ENCODE results near the gene FBXW4.

FBXW4 gene

DNA sequence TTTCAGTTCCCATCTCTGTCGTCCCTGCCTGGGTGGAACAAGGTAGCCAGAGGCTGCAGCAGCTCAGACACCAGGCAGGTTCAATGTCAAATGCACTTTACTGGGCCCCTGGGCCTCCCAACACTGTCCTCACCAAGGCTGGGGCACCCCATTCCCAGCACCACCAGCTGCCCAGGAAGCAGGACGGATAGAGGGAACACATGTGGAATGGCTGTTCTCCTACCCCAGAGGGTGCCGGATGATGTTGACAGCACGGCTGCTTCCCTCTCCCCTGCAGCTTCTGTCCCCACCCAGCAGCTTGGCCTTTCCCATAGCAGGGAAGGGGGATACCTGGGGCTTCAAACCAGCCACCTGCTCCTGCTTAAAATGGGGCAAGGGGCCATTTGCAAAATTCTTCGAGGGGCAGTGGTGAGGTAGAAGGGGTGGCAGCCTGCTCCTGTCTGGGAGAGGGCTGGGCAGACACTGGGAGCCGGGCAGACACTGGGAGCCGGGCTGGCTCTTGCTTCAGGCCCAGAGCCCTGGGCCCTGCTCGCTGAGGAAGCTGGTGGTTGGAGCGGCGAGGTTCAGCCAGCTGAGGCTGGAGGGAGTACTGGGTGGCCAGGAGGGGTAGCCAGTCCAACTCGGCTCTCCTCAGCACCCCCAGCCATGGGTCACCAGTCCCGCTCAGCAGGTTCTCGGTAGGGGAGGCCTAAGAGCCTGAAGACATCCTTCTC lies 116.0 kb downstream of the FBXW4 start:
- DNase-seq, result no peak

DNA sequence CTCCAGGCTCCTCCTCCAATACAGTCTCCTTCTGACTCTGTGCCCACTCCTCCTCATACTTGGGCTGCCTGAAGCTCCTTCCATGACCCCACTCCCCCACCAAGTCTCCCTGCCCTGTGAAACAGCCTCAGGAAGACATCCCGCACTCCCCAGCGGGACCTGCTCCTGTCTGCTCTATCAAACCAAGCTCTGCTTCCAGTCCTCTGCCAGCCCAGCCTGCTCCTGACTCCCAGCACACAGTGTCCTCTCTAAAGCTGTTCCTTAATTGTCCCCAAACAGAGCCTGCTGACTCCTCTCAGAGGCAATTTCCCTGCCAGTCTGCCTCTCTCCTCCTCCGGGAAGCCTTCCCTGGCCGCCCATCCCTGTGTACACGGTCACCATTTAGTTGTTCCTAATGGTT lies 116.8 kb downstream of the FBXW4 start:
- no peak for DNase-seq

DNA sequence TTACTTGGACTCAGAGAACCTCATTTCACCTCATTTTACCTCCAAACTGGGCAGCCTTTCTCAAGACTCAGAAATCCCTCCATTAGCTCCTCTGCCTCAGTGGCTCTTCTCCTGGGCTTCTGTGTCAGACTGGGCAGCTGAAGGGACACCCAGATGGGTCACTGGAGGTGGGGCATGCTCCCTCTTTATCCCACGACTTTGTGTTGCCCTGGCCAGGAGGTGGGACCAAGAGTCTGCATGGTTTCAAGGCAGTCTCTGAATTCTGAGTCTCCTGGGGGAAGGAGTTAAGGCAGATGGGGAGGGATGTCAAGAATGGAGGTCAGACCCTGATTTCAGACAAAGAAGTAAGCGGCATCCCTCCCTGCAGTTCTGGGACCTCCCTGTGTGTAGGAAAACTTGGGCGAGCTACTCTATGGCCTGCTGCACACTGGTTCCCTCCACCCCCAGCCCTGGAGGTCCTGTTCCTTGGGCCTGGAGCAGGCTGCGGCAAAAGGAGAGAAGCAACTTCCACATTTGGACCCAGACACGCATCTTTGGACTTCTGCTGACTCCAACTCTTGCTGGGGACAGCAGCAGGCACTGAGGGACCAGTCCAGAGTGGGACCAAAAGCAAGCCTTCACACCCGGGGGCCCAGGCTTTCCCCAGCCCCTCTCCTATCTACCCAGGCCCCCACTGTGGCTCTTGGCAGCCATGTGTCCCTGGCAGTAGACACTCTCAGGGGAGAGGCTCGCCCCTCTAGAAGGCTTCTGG lies 117.7 kb downstream of the FBXW4 start:
- DNase-seq, result no peak

DNA sequence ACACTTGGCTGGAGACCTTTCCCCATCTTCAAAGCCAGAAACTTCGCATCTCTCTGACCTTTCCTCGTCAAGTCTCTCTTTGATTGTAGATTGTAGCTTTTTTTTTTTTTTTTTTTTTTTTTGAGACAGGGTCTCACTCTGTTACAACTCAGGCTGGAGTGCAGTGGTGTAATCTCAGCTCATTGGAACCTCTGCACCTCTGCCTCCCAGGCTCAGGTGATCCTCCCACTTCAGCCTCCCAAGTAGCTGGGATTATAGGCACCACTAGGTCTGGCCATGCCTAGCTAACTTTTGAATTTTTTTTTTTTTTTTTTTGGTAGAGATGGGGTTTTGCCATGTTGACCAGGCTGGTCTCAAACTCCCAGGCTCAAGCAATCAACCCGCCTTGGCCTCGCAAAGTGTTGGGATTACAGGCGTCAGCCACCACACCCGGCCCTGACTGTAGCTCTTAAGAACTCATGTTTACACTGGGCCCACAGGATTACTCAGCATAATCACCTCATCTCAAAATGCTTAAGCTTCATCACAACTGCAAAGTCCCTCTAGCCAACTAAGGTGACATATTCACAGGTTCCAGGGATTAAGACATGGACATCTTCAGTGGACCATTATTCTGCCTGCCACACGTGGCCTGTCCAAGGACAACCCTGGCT lies 118.6 kb downstream of the FBXW4 start:
- no peak for DNase-seq

DNA sequence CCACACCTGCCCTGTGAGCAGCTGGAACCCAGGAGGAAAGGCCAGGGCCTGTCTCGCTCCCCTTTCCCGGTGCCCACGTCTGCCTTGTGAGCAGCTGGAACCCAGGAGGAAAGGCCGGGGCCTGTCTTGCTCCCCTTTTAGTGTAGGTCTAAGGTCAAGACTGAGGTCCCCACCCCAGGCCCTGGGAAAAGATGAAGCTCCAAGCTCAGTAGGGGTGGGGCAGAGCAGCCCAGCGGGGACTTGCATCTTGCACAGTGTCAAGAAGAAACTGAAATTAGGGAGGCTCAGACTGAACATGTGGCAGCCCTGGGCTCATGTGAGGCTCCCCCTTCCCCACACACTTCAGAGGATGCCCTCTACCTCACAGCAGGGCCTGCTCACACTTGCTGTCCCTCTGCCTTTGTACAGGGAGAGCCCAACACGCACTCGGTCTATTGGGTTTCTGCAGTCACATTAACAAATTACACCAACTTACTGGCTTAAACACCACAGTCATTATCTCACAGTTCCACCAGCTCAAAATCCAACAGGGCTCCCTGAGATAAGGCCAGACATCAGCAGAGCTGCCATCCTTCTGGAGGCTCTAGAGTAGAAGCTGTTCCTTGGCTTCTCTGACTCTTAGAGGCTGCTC lies 119.3 kb downstream of the FBXW4 start:
- DNase-seq, result no peak

DNA sequence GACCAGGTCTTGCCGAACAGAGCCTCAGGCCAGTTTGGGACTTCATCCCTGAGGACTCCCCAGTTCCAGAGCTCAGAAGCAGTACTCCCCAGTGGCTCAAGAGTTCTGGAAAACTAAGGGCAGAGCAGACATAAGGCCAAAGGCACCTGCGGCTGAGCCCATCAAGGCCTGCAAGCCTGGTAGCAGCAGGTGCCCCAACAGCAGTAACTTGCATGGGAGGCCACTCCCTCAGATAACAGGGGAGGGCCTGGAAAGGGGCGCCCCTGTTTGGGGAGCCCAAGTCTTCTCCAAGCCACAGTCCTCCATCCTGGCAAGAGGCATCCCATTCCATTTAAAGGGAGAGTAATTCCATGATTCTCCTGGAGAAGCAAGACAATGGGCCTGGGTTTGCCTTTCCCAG lies 119.9 kb downstream of the FBXW4 start:
- DNase-seq, result no peak

DNA sequence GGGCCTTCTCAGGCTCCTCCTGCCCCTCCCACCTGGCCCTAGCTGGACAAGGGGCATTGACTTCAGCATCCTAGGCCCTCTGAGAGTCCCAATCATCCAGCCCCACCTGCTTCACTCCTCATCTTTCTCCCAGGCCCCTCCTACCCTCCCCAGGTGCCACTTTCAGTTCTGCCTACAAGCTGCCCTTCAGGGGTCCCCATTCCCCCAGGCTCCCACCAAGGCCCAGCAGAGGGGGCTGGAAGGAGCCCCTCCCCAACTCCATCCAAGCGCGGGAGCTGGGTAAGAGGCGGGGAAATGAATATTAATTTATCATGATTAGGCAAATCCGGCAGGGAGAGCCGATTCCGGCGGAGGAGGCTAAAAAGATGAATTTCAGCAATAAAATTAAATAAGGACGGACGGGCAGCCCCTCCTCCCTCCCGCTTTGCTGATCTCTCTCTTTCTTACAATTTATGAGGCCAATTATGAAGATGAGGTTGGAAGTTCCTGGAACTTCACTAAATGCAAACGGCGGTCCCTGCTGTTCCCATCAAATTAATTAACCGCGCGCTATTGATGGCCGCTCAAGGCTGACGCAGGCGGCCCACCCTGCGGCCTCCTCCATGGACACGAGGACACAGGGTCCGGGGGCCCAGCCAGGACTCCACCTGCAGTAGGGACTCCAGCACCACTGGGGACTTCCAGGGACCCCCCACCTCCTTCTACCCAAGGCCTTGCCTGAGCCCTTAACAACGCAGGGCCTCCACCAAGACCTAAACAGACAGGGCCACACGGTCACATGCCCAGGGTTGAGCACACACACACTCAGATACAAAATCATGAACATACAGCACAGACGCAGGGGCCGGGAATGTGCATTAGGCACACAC lies 120.9 kb downstream of the FBXW4 start:
- DNase-seq, result no peak

DNA sequence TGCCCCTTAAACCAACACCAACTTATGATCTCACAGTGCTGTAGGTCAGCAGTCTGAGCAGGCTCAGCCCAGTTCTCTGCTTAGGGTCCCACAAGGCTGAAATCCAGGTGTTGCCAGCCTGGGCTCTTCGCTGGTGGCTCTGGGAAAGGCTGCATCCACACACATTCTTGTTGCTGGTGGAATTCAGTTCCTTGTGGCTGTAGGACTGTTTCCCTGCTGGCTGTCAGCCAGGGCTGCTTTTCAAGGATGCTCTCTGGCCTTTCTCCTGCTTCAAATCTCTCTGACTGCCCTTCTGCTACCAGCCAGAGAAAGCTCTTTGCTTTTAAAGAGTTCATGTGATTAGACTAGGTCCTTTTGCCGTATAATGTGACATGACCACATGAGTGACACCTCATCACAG lies 122.2 kb downstream of the FBXW4 start:
- no peak for DNase-seq

DNA sequence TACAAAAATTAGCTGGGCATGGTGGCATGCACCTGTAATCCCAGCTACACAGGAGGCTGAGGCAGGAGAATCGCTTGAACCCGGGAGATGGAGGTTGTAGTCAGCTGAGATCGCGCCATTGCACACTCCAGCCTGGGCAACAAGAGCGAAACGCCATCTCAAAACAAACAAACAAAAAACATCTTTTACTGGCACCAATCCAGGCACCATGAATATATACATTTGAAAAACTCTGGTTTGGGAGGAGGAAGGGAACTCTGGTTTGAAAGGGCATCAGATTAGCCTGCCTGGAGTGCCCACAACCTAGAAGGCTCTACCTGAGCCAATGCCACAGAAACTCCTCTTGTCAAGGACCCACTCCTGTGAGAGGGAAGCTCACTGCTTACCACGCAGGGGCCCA lies 122.8 kb downstream of the FBXW4 start:
- no peak for DNase-seq

DNA sequence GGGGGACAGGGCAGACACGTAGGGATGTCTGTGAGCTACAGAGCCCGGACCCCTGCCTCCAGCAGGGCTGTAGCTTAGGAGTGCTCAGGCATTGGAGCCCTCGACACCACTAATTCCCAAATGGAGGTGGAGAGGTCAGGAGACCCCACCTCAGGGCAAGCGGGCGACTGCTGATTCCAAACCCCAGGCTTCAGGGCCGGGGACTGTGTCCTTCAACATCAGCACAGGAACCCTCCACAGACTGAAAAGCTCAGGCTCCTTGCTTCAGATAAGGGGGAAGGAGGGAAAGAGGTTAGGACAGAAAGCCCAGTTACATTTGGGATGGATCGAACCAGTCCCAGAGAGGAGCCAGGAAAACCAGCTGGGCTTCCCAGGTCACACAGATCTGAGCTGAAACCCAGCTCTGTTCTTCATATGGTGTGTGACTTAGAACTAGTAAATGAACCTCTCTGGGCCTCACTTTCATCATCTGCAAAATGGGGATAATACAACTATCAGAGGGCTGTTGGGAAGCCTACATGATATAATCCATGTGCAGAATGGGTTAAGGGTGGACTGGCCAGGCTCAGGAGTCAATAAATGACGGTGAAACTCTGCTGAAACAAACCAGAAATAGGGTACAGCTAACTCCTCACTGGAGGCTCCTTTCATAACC lies 123.6 kb downstream of the FBXW4 start:
- DNase-seq, result no peak

DNA sequence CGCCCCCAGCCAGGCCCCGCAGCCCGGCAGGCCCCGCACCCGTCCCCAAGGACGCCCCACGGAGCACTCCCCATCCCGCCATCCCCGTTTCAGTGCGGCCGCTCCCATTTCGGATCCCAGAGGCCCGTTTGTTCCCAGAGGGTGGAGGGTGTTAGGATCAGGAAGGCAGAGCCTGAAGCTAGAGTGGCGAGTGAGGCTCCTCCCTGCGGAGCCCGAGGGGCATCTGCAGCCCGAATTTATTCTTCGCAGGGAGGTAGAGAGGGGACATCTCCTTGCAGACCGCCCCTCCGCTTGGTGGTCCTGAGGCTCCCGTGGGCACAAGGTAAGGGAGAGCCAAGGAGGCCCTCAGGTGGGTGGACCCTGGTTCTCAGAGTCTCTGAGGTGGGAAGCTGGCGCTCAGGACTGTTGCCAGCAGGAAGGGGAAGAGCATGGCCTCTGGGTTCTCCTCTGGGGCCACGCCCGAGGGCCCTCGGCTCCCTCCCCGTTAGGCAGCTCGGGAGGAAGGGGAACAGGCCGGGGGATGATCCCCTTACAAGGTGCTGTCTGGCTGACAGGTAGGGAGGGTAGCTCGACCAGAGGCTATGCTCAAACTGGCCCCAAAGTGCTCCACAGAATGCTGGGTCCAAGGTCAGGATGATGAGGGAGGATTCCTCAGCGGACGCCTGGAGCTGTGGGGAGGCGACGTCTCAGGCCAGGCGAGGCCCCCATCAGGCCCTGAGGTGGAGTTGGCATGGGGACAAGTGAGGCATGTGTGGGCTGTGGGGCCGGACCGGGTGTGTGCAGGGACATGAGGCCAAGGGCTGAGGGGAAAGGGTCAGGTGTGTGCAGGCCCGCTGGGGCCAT lies 124.3 kb downstream of the FBXW4 start:
- no peak for DNase-seq

DNA sequence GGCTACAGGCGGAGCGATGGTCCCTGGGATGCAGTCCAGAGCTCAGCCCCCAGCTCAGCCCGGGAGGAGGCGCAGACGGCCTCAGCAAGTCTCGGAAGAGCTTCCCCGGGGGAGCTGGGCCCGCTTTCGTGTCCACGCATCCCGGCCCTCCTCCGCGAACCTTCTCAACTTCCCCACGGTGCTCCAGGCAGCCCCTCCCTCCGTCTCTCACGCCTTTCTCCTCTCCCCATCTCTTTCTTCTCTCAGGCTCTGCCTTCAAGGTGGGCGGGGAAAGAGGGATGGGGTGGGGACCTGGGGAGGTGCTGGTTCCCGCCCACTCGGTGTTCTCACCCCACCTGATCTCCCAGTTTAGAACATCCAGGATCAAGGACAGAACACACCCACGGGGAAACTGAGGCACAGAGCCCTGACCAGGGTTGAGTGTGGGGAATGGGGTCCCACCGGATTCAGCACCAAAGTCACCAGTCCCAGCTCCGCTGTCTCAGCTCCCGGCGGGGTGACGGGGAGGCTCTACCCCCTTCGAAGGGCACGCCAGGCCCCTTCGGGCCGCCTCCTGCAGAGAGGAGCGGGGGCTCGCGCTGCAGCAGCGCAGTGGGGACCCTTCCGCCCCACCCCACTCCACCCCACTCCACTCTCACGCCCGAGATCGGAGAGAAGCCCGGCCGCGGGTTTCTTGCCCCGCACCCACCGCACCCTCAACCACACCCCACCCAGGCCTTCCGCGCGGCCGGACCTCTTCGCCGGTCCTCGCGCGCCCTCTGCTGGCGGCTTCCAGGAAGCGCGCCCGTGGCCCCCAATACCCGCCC lies 125.1 kb downstream of the FBXW4 start:
- peak; percentile 55 for DNase-seq

DNA sequence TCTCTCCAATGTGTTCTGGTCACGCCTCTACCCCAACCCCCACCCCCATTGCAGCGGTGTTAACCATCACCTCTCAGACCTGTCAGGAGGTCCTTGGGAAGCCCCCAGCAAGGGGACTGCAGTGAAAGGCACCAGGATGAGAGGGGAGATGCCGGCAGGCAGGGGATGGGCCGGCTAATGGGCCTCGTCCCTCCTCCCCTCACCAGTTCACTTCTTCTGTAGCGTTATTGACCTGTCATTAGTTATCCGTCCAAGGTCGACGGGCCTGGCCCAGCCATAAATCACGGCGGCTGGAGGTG lies 125.7 kb downstream of the FBXW4 start:
- DNase-seq, result no peak

DNA sequence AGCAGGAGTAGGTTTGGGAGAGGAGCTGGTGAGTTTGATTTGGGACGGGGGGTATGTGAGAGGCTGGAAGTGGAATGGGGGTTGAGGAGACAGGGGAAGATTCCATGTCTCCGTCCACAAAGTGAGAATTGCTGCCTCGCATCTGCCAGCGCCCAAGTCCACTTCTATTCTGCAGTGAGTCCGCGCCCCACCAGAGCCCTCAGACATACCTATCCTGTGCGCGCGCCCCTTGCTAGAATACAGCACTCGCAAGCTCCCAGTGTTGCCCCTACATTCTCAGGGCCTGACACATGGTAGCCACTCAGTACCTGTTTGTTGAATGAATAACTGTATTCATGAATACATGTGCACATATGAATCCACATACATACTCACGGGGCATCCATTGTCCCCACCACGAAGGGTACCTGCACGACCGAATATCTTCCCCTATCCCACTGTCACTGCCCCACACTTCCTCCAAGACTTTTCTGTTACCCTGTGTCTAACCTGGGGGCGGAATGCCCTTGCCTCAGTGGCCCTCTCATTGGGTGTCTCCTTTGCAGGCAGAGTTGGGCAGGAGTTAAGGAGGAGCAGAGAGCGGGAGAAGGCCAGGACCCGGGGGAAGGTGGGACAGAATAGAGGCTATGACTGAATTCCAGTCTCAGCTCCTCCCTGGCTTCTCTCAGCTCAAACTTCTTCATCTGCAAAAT lies 126.8 kb downstream of the FBXW4 start:
- DNase-seq, result no peak

DNA sequence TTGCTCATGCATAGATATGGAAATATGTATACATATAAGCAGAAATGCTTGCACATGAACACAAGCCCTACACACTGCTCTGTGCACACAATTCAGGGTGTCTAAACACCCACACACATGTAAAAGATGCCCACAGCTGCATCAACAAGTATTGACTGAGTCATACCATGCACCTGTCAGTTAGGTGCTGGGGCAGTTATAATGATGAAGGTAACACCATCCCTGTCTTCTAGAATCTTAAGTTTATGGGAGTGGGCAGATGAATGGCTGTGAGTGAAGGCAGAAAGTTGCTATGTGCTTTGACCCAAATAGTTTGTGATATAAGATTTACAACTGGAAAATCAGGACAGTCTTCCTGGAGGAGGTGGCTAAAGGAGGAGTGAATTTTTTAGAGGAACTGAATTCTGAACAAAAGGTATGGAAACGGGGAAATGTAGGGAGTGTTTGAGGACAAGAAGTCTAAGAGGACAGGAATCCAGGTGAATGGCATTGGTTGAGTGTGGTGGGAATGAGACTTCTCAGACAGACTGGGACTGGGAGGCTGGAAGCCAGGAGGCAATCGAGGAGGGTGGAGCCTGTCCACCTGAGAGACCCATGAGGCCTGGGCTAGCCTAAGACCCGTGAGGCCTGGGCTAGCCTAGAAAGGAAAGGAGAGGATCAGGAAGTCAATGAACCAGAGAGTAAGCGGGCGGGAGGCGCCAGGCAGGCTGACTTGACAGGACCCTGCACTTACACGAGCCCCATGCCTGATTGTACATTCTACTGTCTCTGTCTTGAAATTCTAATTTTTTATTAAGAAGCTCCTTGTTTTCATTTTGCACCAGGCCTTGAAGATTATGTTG lies 127.6 kb downstream of the FBXW4 start:
- DNase-seq, result no peak

DNA sequence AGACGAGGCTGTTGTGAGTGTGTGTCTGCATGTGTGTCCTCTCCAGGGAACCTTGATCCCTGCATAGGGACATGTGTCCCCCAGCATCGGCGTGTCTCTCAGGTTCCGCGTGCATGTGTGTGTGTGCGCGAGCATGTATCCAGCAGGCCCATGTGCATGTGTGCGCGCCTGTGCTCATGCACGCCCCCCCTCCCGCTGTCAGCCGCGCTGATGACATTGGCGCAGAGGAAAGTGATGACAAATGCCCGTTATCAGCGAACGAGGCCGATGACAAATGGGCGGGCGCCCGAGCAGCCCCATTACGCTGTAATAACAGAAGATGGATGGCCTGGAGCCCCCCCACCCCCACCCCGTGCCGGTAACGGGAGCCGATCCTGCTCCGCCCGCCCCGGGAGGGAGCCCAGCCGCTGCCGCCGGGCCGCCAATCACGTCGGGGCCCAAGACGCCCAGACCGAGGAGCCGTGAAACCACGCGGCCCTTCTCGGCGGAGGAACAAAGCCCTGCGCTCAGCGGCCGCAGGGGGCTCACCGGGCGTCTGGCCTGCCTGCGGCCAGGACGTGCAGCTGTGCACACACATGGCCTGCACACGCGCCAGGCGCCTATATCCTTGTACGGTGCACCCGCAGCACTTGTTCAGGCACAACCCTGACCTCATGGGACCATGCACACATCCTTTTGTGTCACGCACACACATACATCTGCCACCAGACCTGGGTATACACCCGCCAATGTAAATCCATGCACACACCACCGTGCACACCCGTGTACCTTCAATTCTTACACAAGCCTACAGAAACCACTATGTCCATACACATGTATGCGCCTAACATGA lies 128.4 kb downstream of the FBXW4 start:
- DNase-seq, result no peak

DNA sequence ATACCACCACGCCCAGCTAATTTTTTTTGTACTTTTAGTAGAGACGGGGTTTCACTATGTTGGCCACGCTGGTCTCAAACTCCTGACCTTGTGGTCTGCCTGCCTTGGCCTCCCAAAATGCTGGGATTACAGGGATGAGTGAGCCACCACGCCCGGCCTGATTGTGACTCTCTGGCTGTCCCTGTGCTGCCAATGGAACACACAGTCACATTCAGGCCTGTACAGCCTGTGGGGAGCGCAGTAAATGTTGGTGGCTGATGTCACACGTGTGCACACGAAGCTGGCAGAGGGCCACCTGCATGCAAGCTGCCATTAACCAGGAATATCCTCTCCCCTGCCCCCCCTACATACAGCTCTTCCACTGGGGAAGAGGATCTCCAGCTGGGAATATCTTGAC lies 129.0 kb downstream of the FBXW4 start:
- no peak for DNase-seq

DNA sequence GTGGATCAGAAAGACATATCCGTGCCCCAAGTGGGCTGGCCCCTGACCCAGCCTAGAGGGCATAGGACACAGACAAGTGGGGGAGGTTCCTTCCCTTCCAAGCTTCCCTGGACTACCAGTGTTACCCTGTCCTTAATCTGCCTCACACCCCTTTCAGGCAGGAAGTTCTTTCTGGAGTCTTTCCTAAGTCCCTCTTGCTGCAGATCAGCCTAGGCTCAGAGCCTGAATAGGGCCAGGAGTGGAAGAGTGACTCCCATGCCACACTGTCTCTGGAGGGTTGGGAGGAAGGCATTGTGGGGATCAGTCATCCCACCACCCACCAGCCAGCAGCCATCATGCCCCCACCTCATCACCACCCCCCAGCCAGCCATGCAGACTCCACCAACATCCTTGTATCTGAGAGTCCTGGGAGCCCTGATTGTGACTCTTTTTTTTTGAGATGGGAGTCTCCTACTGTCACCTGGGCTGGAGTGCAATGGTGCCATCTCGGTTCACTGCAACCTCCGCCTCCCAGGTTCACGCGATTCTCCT lies 129.5 kb downstream of the FBXW4 start:
- DNase-seq, result no peak

Measured in kidney glomerular epithelial cell (primary cell).